ENCODE data around the gene ACMSD. TPM values are rescaled to one million over a fixed set of nuclear protein-coding genes. Genes with fewer than 3 reads are reported as not detected.
"Not testable (repeated sequence)": the region's sequence is repeated elsewhere in the genome, so short reads cannot be mapped to it uniquely, and the experiment has no call there.

Gene ACMSD
- polyA plus RNA-seq, 1 of the 3 experiments (the other 2 are of a cell fraction) = not detected

- Histone ChIP-seq H4K20me1 (ENCODE audit: insufficient read depth) (no peaks in the 10 kb centered on the region), H3K27me3 (ENCODE audit: insufficient read depth) (no peaks in the 10 kb centered on the region), H3K9ac (no peak overlapping the region), H3K4me3 (ENCODE audit: low read depth in 2 of 2, low read length in 1 of 2) (no peak overlapping the region), H3K4me2 (no peak overlapping the region), H3K4me1 (ENCODE audit: control insufficient read depth in 1 of 2, insufficient read depth in 2 of 2, low read depth in 1 of 2, low read length in 1 of 2) (no peaks in the 10 kb centered on the region; a peak in 1 of 4 replicates), H3K9me2 (no peaks in the 10 kb centered on the region), H3K36me3 (replicated peaks in 1 of 2; ENCODE audit: control insufficient read depth in 1 of 2, insufficient read depth in 2 of 2, low read length in 1 of 2) (no peaks in the 10 kb centered on the region), H3K9me3 (no peaks in the 10 kb centered on the region), H3K79me2 (ENCODE audit: insufficient read depth) (no peaks in the 10 kb centered on the region), H2AFZ (ENCODE audit: low read depth) (no peak overlapping the region), H3K27ac (ENCODE audit: low read depth in 2 of 2, low read length in 1 of 2) (no peak overlapping the region), H3F3A (replicated peaks; ENCODE audit: insufficient read depth) (no peaks in the 10 kb centered on the region)
- ChIA-PET POLR2A (no interaction called here), CTCF (interaction anchor here (1.4 kb wide), 1 partner anchor 20 kb away, joined by 3 read pairs; no protein-coding TSS in a partner anchor)
- TF ChIP-seq EP300 (IDR thresholded peaks at IDR 0.05; ENCODE audit: borderline replicate concordance in 1 of 2, low read depth in 1 of 2, low read length in 1 of 2) (no peak), NRF1 (IDR thresholded peaks at IDR 0.05; ENCODE audit: low read depth, low read length) (no peak), CHD2 (IDR thresholded peaks at IDR 0.05; ENCODE audit: low read length, partially characterized antibody) (no peak), GABPA (IDR thresholded peaks at IDR 0.05; ENCODE audit: low read depth) (no peak), MXI1 (IDR thresholded peaks at IDR 0.05; ENCODE audit: low read depth, low read length) (no peak), RXRA (IDR thresholded peaks at IDR 0.05; ENCODE audit: borderline replicate concordance, low read depth) (no peak), MEF2A (IDR thresholded peaks at IDR 0.05; ENCODE audit: borderline replicate concordance, low read depth) (no peak), GATA2 (CRISPR knock-in tag; IDR thresholded peaks at IDR 0.05) (no peak), USF2 (IDR thresholded peaks at IDR 0.05; ENCODE audit: borderline replicate concordance, low read depth, low read length) (no peak), NFIC (IDR thresholded peaks at IDR 0.05; ENCODE audit: borderline replicate concordance) (no peak), MAX (IDR thresholded peaks at IDR 0.05; ENCODE audit: low read depth) (no peak)
- no peak for DNase-seq
- WGBS (ENCODE audit: low lambda C conversion rate) = 9% methylated on average over 2 of the region's 2 CpGs
These were observed 7.3 kb downstream of the ACMSD start for GRCh38 chr2:134845719-134846118.

- TF ChIP-seq MEF2A (IDR thresholded peaks at IDR 0.05; ENCODE audit: borderline replicate concordance, low read depth) (no peak), ELF1 (IDR thresholded peaks at IDR 0.05) (no peak), FOSL2 (IDR thresholded peaks at IDR 0.05; ENCODE audit: borderline replicate concordance, low read depth) (no peak), ZBTB33 (IDR thresholded peaks at IDR 0.05; ENCODE audit: borderline replicate concordance, low read depth) (no peak)
- POLR2A ChIA-PET = no interaction called here
- Histone ChIP-seq H3K9me2 (no peaks in the 10 kb centered on the region), H2AFZ (ENCODE audit: low read depth) (no peak overlapping the region), H3K9me3 (no peaks in the 10 kb centered on the region), H3K9ac (no peak overlapping the region), H3K4me2 (no peak overlapping the region), H3K27me3 (ENCODE audit: insufficient read depth) (no peaks in the 10 kb centered on the region), H3K36me3 (replicated peaks in 1 of 2; ENCODE audit: control insufficient read depth in 1 of 2, insufficient read depth in 2 of 2, low read length in 1 of 2) (no peaks in the 10 kb centered on the region), H3K4me3 (ENCODE audit: low read depth in 2 of 2, low read length in 1 of 2) (no peak overlapping the region), H3K79me2 (ENCODE audit: insufficient read depth) (no peaks in the 10 kb centered on the region), H3K27ac (ENCODE audit: low read depth in 2 of 2, low read length in 1 of 2) (no peak overlapping the region), H3K4me1 (ENCODE audit: control insufficient read depth in 1 of 2, insufficient read depth in 2 of 2, low read depth in 1 of 2, low read length in 1 of 2) (no peaks in the 10 kb centered on the region; a peak in 1 of 4 replicates), H3F3A (replicated peaks; ENCODE audit: insufficient read depth) (no peaks in the 10 kb centered on the region), H4K20me1 (ENCODE audit: insufficient read depth) (no peaks in the 10 kb centered on the region)
- DNase-seq = no peak
- CTCF ChIA-PET = no interaction called here
- 43% methylated on average over 1 of the region's 1 CpG for WGBS (ENCODE audit: low lambda C conversion rate)
These were observed 7.8 kb downstream of the ACMSD start for GRCh38 chr2:134846213-134846612.

- H3K9me3 ChIP-seq; CTCF ChIA-PET; H3F3A ChIP-seq (replicated peaks; ENCODE audit: insufficient read depth); H3K27ac ChIP-seq (ENCODE audit: low read depth in 2 of 2, low read length in 1 of 2); H3K36me3 ChIP-seq (replicated peaks in 1 of 2; ENCODE audit: control insufficient read depth in 1 of 2, insufficient read depth in 2 of 2, low read length in 1 of 2); H3K4me1 ChIP-seq (ENCODE audit: control insufficient read depth in 1 of 2, insufficient read depth in 2 of 2, low read depth in 1 of 2, low read length in 1 of 2); POLR2A ChIA-PET; H3K4me2 ChIP-seq; H3K4me3 ChIP-seq (ENCODE audit: low read depth in 2 of 2, low read length in 1 of 2); H3K9me2 ChIP-seq; H3K9ac ChIP-seq; H3K79me2 ChIP-seq (ENCODE audit: insufficient read depth); H4K20me1 ChIP-seq (ENCODE audit: insufficient read depth); DNase-seq; H2AFZ ChIP-seq (ENCODE audit: low read depth); H3K27me3 ChIP-seq (ENCODE audit: insufficient read depth): not testable (repeated sequence)
- WGBS (ENCODE audit: low lambda C conversion rate) = 52% methylated on average over 5 of the region's 5 CpGs
These were observed 9.2 kb downstream of the ACMSD start for GRCh38 chr2:134847582-134847981.
